H9 (cell line): ENCODE measurements around the gene OSBPL8. TPM values are rescaled to one million over a fixed set of nuclear protein-coding genes. Genes with fewer than 3 reads are reported as not detected.

Experiments used
- DNase-seq: peaks from one replicate; pipeline ENCODE4 v3.0.0-alpha.2; 2017
- H2AFZ ChIP-seq: one replicate; pipeline ENCODE4 v1.6.1; 2013; ENCODE audit warnings: mild to moderate bottlenecking, low read length, control low read depth, moderate library complexity
- H2AK5ac ChIP-seq: 2 replicates; pipeline ENCODE4 v1.6.1; 2013; ENCODE audit warnings: low read length, control low read depth, mixed read lengths; ENCODE audit not compliant: insufficient read length
- H2BK120ac ChIP-seq: one replicate; pipeline ENCODE4 v1.6.1; 2013; ENCODE audit warnings: low read depth, mild to moderate bottlenecking, low read length, control low read depth, inconsistent platforms; ENCODE audit not compliant: poor library complexity, severe bottlenecking
- H2BK12ac ChIP-seq: 2 replicates; pipeline ENCODE4 v1.6.1; 2013; ENCODE audit warnings: low read length, control low read depth, mixed read lengths, low read depth; ENCODE audit not compliant: insufficient read length
- H2BK15ac ChIP-seq: 2 replicates; pipeline ENCODE4 v1.6.1; 2013; ENCODE audit warnings: low read depth, low read length, control low read depth
- H2BK20ac ChIP-seq: one replicate; pipeline ENCODE4 v1.6.1; 2013; ENCODE audit warnings: low read depth, mild to moderate bottlenecking, low read length, control low read depth, inconsistent platforms; ENCODE audit not compliant: poor library complexity, severe bottlenecking
- H2BK5ac ChIP-seq: 2 replicates; pipeline ENCODE4 v1.6.1; 2013; ENCODE audit warnings: low read length, control low read depth, mixed read lengths; ENCODE audit not compliant: insufficient read length
- H3K14ac ChIP-seq: 2 replicates; pipeline ENCODE4 v1.6.1; 2013; ENCODE audit warnings: low read length, control low read depth; ENCODE audit not compliant: insufficient read depth
- H3K18ac ChIP-seq: 2 replicates; pipeline ENCODE4 v1.6.1; 2013; ENCODE audit warnings: low read depth, mild to moderate bottlenecking, mixed read lengths, low read length, control low read depth; ENCODE audit not compliant: insufficient read length
- H3K23ac ChIP-seq: 2 replicates; pipeline ENCODE4 v1.6.1; 2013; ENCODE audit warnings: low read length, control low read depth, mixed read lengths, low read depth; ENCODE audit not compliant: insufficient read length
- H3K23me2 ChIP-seq: 2 replicates; pipeline ENCODE4 v1.6.1; 2013; ENCODE audit warnings: low read depth, mild to moderate bottlenecking, mixed read lengths, low read length, control low read depth; ENCODE audit not compliant: insufficient read length, poor library complexity, severe bottlenecking
- H3K27ac ChIP-seq: 2 replicates; pipeline ENCODE4 v1.5.1; 2013; ENCODE audit warnings: low read length, control low read depth, mixed read lengths, low read depth; ENCODE audit not compliant: insufficient read length
- H3K27me3 ChIP-seq: 2 replicates; pipeline ENCODE4 v1.6.1; 2013; ENCODE audit warnings: low read length, control low read depth, inconsistent platforms; ENCODE audit not compliant: insufficient read depth
- H3K4ac ChIP-seq: 2 replicates; pipeline ENCODE4 v1.6.1; 2013; ENCODE audit warnings: low read depth, mild to moderate bottlenecking, control low read depth, inconsistent platforms, low read length, moderate library complexity
- H3K4me1 ChIP-seq: 2 replicates; pipeline ENCODE4 v1.6.1; 2013; ENCODE audit warnings: low read length, control low read depth, inconsistent platforms; ENCODE audit not compliant: insufficient read depth
- H3K4me2 ChIP-seq: 2 replicates; pipeline ENCODE4 v1.6.1; 2013; ENCODE audit warnings: low read length, control low read depth, mixed read lengths; ENCODE audit not compliant: insufficient read length, insufficient read depth
- H3K56ac ChIP-seq: 2 replicates; pipeline ENCODE4 v1.6.1; 2013; ENCODE audit warnings: low read depth, mild to moderate bottlenecking, mixed read lengths, low read length, control low read depth; ENCODE audit not compliant: insufficient read length
- H3K79me1 ChIP-seq: 2 replicates; pipeline ENCODE4 v1.6.1; 2013; ENCODE audit warnings: low read depth, mild to moderate bottlenecking, moderate library complexity, low read length, control low read depth, inconsistent platforms; ENCODE audit not compliant: insufficient read depth, poor library complexity, severe bottlenecking
- H3K79me2 ChIP-seq: 2 replicates; pipeline ENCODE4 v1.6.1; 2013; ENCODE audit warnings: low read length, control low read depth, inconsistent platforms; ENCODE audit not compliant: insufficient read depth
- H3K9ac ChIP-seq: 2 replicates; pipeline ENCODE4 v1.6.1; 2013; ENCODE audit warnings: low read length, control low read depth, mixed read lengths; ENCODE audit not compliant: insufficient read length; ENCODE audit errors: extremely low read depth
- H3K9me3 ChIP-seq: one replicate; pipeline ENCODE4 v1.6.1; 2013; ENCODE audit warnings: low read depth, low read length, inconsistent platforms; ENCODE audit not compliant: control insufficient read depth
- H3T11ph ChIP-seq: one replicate; pipeline ENCODE4 v1.6.1; 2013; ENCODE audit warnings: mild to moderate bottlenecking, low read length, control low read depth, inconsistent platforms
- H4K20me1 ChIP-seq: one replicate; pipeline ENCODE4 v1.6.1; 2013; ENCODE audit not compliant: control insufficient read depth, insufficient read length, insufficient read depth
- H4K5ac ChIP-seq: 2 replicates; pipeline ENCODE4 v1.6.1; 2013; ENCODE audit warnings: low read depth, mild to moderate bottlenecking, mixed read lengths, low read length, control low read depth; ENCODE audit not compliant: insufficient read length
- H4K8ac ChIP-seq: replicated peaks from 2 replicates; pipeline ENCODE4 v1.6.1; 2013; ENCODE audit warnings: low read length, control low read depth, mixed read lengths, low read depth; ENCODE audit not compliant: insufficient read length
- H4K91ac ChIP-seq: 2 replicates; pipeline ENCODE4 v1.6.1; 2013; ENCODE audit warnings: low read depth, mild to moderate bottlenecking, moderate library complexity, mixed read lengths, low read length, control low read depth; ENCODE audit not compliant: insufficient read length
- H3K27ac Mint-ChIP-seq, 3 experiments: 2 replicates in 2 of 3; 3 replicates in 1 of 3; pipeline ENCODE4 v1.8.0; 2020 to 2021; ENCODE audit warnings: mixed read lengths in 3 of 3, mild to moderate bottlenecking in 1 of 3, moderate library complexity in 1 of 3
- H3K27me3 Mint-ChIP-seq: 2 replicates; pipeline ENCODE4 v1.8.0; 2021; ENCODE audit warnings: low read depth, mild to moderate bottlenecking, moderate library complexity, mixed read lengths
- H3K36me3 Mint-ChIP-seq, 3 experiments: 2 replicates in 2 of 3; 3 replicates in 1 of 3; pipeline ENCODE4 v1.8.0; 2020 to 2021; ENCODE audit warnings: low read depth in 3 of 3, mixed read lengths in 3 of 3; ENCODE audit not compliant: insufficient read depth in 1 of 3
- H3K4me1 Mint-ChIP-seq, 2 experiments: 2 replicates each; pipeline ENCODE4 v1.8.0; 2020; ENCODE audit warnings: mixed read lengths in 2 of 2
- H3K4me3 Mint-ChIP-seq, 2 experiments: 2 replicates in 1 of 2; 3 replicates in 1 of 2; pipeline ENCODE4 v1.8.0; 2020 to 2021; ENCODE audit warnings: mild to moderate bottlenecking in 2 of 2, mixed read lengths in 2 of 2, moderate library complexity in 1 of 2
- H3K9me3 Mint-ChIP-seq, 2 experiments: 2 replicates in 1 of 2; 3 replicates in 1 of 2; pipeline ENCODE4 v1.8.0; 2020; ENCODE audit warnings: mild to moderate bottlenecking in 2 of 2, mixed read lengths in 2 of 2, moderate library complexity in 1 of 2
- WGBS: extraction: QIAGEN DNeasy Blood & Tissue Kit; methylation state at CpG from one replicate; pipeline ENCODE4 v1.1.7; 2013; ENCODE audit warnings: missing lambda C conversion rate, low lambda C conversion rate, mixed read lengths; ENCODE audit not compliant: insufficient read length; ENCODE audit errors: extremely low coverage; 5-methylcytosine and 5-hydroxymethylcytosine counted together
- total RNA-seq: library from RNA; stranded (reverse); gene quantifications from 2 replicates; pipeline ENCODE4 v1.2.1, GENCODE V29; 2021
- TF ChIP-seq, protein P1 (sequence below): fragments of 200-600 bp; sonication (generic); conservative IDR thresholded peaks from 3 replicates; pipeline ENCODE4 v1.8.0; 2021; ENCODE audit warnings: antibody characterized with exemption, mild to moderate bottlenecking

The OSBPL8 gene
- total RNA-seq, 1 experiment from 2014 or later, result 61.2 TPM

DNA sequence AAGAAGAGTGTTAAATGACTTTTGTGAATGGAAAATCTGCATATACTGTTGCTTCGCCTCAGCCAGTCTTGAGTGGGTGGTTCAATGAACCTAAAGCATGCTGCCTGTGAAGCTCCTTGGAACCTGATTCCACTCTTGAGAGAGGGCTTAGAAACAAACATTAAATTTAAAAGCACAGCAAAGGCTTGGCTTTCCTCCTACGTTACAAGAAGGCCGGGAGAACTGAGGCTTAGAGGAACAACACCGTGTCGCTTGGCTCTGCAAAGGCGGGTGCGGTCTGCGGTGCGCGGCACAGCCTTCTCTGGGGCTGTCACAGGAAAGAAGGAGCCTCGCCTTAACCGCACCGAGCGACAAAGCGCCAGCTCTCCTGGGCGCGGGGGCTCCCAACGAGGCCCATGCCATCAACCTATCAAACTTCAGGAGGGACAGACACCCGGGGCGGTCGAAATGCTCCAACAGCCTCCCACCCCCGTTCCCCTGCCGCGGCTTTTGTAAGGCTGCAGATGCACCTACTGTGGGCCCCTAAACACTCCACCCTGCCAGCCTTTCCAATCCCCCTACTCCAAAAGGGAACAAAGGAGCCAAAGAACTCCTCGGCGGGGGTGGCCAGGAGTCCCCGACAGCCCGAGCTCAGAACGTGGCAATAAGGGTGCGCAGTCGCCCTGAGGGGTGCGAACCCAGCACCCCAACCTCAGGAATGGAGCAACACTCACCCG is 729 bp downstream of the OSBPL8 start:
- Histone ChIP-seq H2BK12ac (no peak overlapping the region), H3K9me3 (no peaks in the 10 kb centered on the region), H2AK5ac (no peak overlapping the region), H3K18ac (peak overlapping the region; percentile 54), H3K4ac (no peak overlapping the region), H3K9ac (peak overlapping the region; percentile 78), H4K91ac (no peak overlapping the region), H3K23ac (no peak overlapping the region), H4K8ac (no peak overlapping the region), H3K4me2 (peak overlapping the region; percentile 95), H2BK120ac (no peak overlapping the region), H2BK15ac (no peak overlapping the region), H3K27me3 (no peaks in the 10 kb centered on the region), H3K4me1 (no peaks in the 10 kb centered on the region; the same call in 1 of the 2 replicates), H4K20me1 (no peaks in the 10 kb centered on the region), H3K23me2 (peaks cover 4% of the 10 kb centered on the region), H2BK5ac (no peak overlapping the region), H4K5ac (no peak overlapping the region), H2AFZ (no peak overlapping the region), H3K56ac (no peak overlapping the region), H3K27ac (no peak overlapping the region), H3K14ac (peak overlapping the region; percentile 83), H3K79me1 (no peaks in the 10 kb centered on the region), H3T11ph (no peak overlapping the region), H2BK20ac (no peak overlapping the region), H3K79me2 (peaks cover 4% of the 10 kb centered on the region; the same call in 1 of the 2 replicates)
- TF ChIP-seq, protein P1, sequence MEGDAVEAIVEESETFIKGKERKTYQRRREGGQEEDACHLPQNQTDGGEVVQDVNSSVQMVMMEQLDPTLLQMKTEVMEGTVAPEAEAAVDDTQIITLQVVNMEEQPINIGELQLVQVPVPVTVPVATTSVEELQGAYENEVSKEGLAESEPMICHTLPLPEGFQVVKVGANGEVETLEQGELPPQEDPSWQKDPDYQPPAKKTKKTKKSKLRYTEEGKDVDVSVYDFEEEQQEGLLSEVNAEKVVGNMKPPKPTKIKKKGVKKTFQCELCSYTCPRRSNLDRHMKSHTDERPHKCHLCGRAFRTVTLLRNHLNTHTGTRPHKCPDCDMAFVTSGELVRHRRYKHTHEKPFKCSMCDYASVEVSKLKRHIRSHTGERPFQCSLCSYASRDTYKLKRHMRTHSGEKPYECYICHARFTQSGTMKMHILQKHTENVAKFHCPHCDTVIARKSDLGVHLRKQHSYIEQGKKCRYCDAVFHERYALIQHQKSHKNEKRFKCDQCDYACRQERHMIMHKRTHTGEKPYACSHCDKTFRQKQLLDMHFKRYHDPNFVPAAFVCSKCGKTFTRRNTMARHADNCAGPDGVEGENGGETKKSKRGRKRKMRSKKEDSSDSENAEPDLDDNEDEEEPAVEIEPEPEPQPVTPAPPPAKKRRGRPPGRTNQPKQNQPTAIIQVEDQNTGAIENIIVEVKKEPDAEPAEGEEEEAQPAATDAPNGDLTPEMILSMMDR, result no peak
- H3K27me3 Mint-ChIP-seq, result no peaks in the 10 kb centered on the region
- H3K4me1 Mint-ChIP-seq, result peaks cover 25 to 26% of the 10 kb centered on the region in 2 experiments
- no peaks in the 10 kb centered on the region for H3K36me3 Mint-ChIP-seq
- peak; percentile 57 for DNase-seq
- no CpG with 5 or more reads among the region's 33 CpGs for WGBS
- H3K4me3 Mint-ChIP-seq, result peak overlapping the region; percentile 92 to 96
- peak overlapping the region; percentile 90 to 97 (median 96); a peak in 6 of 7 replicates for H3K27ac Mint-ChIP-seq
- no peaks in the 10 kb centered on the region for H3K9me3 Mint-ChIP-seq
